ENCODE results near the gene TMPRSS6.

The TMPRSS6 gene

DNA sequence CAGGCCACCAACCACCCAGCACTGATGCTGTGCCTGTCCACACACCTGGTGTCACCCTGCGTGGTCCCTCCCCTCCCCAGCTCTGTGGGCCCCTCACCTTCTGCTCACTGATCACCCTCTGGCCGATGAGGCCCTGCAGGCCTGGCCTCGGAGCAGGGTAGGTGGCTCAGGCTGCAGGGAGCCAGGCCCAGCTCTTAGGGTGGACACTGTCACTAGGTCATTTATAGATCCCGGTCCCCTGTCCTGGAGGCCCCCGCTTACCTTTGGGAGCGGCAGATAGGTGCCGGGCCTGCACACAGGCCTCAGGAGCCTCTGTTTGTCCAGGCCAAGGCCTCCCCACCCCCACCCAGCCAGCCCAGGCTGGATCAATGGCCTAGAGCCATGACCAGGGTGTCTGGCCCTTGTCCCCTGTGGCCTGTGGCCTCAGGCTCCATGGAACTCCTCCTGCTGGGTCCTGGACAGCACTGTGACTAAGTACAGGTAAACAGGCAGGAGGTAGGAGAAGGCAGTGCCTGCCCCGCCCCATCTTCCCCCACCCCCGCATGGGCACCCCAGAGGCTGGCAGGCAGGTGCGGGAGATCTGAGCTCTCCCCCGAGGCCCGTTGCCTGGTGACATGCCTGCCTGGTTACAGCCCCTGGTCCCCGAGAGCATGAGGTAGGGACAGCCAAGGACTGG, at the start of gene TMPRSS6:
TSS of gene TMPRSS6 (minus strand) at position 472 of the 676 bp plus-strand sequence. CDS start 6,296 bp downstream, outside the sequence.
- H3K27me3 ChIP-seq (ENCODE audit: control insufficient read depth, insufficient read depth, low read length): no peaks in the 10 kb centered on the region
- no peaks in the 10 kb centered on the region for H3K36me3 ChIP-seq (ENCODE audit: control insufficient read depth, low read depth, low read length)
- H3K9ac ChIP-seq (ENCODE audit: low read length): no peak within 1 kb of the TSS
- H3K9me3 ChIP-seq (ENCODE audit: control insufficient read depth, low read depth, low read length): no peaks in the 10 kb centered on the region
- no peak within 1 kb of the TSS for H3K4me3 ChIP-seq (ENCODE audit: low read length)
- no peaks in the 10 kb centered on the region for H3K4me1 ChIP-seq (ENCODE audit: control insufficient read depth, low read depth, low read length)
- no peak within 1 kb of the TSS for H3K27ac ChIP-seq (ENCODE audit: low read length)

DNA sequence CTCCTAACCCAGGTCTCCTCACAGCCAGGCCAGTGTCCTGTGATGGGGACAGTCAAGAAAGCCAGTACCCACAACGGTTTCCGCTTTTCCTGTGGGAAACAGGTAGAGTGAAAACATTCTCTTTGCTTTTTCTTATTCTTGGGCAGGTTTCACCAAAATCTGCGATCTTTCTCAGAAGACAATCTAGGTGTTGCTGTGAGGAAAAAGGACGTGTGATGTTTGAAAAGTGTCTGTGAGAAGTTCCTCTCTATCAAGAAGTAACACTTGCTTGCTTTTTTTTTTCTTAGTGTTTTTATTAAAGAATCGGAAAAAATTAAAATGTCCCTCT, 49.4 kb upstream of the TMPRSS6 start:
- Histone ChIP-seq H3K9me3 (ENCODE audit: control insufficient read depth, low read depth, low read length) (no peaks in the 10 kb centered on the region), H3K27me3 (ENCODE audit: control insufficient read depth, insufficient read depth, low read length) (no peaks in the 10 kb centered on the region), H3K4me3 (ENCODE audit: low read length) (no peak overlapping the region), H3K27ac (ENCODE audit: low read length) (no peak overlapping the region), H3K4me1 (ENCODE audit: control insufficient read depth, low read depth, low read length) (no peaks in the 10 kb centered on the region), H3K36me3 (ENCODE audit: control insufficient read depth, low read depth, low read length) (no peaks in the 10 kb centered on the region), H3K9ac (ENCODE audit: low read length) (no peak overlapping the region)

DNA sequence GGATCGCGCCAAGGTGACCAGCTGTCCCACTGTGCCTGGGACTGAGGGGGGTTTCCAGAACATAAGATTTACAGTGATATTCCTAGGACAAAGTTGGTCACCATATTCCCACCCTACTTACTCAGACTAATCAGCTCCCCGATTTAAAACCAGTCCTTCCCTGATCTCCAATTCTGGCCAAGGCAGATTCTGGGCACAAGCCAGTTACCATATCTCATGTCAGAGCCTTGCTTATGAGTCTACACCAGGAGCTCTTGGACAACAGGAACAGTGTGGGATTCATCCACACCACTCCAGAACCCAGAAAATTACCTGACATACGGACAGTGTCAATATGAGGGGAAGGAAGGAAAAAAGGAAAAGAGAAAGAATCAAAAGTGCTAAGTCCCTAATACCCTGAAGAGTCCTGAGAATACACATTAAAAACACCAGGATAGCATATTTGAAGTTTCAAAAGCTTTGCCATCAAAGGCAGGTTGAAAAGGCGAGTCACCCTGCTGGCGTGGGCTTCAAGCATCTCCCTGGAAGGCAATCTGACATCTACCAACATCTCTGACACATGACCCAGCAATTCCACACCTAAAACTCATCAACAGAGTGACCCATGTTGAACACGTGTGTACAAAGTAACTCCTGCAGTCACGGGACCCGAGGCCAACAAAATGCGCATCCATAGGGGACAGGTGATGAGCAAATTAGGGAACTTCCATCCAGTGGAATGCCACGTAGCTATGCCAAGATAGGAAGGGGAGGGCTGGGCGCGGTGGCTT, 48.2 kb upstream of the TMPRSS6 start:
- Histone ChIP-seq H3K9ac (ENCODE audit: low read length) (no peak overlapping the region), H3K4me3 (ENCODE audit: low read length) (no peak overlapping the region), H3K27ac (ENCODE audit: low read length) (no peak overlapping the region), H3K4me1 (ENCODE audit: control insufficient read depth, low read depth, low read length) (no peaks in the 10 kb centered on the region), H3K36me3 (ENCODE audit: control insufficient read depth, low read depth, low read length) (no peaks in the 10 kb centered on the region), H3K9me3 (ENCODE audit: control insufficient read depth, low read depth, low read length) (no peaks in the 10 kb centered on the region), H3K27me3 (ENCODE audit: control insufficient read depth, insufficient read depth, low read length) (no peaks in the 10 kb centered on the region)

DNA sequence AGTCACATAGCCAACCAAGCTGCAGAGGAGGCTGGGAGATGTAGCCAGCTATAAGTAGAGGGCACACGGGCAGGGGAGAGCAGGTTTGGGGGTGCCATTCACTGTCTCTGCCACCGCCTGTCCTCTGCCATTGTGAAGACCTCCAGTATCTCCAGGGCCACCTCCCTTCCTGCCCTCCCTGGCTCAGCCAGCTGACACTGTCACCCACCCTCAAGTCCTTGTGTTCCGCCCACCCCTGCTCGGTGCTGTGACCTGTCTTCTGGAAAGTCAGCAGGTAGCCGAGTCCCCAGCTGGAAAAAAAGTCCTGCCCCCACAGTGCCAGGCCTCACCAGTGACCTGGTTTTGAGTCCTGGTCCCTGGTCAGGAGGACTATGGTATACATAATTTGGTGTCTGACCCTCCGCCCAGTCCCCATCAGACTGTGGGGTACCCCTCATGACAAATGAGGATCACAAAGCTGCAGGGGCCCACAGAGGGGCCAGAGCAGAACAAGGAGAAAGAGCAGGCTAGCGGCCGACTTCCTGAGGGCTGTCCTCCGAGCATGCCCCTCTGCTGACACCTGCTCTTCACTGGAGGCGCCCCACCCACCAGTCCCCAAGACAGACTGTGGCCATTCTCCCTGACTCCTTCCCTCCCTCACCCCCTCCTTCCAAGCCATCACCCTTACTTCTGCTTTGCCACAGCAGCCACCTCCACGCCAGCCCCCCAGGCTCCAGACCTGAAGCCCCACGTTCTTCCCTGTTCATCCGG, 47.3 kb upstream of the TMPRSS6 start:
- Histone ChIP-seq H3K27ac (ENCODE audit: low read length) (no peak overlapping the region), H3K27me3 (ENCODE audit: control insufficient read depth, insufficient read depth, low read length) (no peaks in the 10 kb centered on the region), H3K4me3 (ENCODE audit: low read length) (no peak overlapping the region), H3K36me3 (ENCODE audit: control insufficient read depth, low read depth, low read length) (no peaks in the 10 kb centered on the region), H3K9ac (ENCODE audit: low read length) (no peak overlapping the region), H3K9me3 (ENCODE audit: control insufficient read depth, low read depth, low read length) (no peaks in the 10 kb centered on the region), H3K4me1 (ENCODE audit: control insufficient read depth, low read depth, low read length) (no peaks in the 10 kb centered on the region)

DNA sequence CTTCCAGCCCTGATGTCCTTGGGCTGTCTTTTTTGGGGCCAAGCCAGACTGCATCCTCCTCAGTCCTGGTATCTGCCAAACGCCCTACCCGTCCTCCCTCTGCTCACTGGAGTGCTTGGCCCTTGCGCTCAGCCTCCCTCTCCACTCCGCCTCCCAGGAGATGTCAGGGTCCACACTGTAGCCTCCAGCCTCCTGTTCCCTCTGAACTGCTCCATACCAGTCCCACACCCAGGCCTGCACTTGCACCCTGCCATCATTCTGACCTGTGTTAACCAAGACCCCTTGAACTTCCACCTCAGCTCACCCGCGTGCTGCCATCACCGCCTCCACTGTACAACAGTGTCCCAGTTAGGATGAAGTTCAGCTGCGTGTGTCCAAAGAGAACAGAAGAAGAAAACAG, 46.5 kb upstream of the TMPRSS6 start:
- H3K4me1 ChIP-seq (ENCODE audit: control insufficient read depth, low read depth, low read length): no peaks in the 10 kb centered on the region
- no peaks in the 10 kb centered on the region for H3K9me3 ChIP-seq (ENCODE audit: control insufficient read depth, low read depth, low read length)
- H3K4me3 ChIP-seq (ENCODE audit: low read length): no peak overlapping the region
- H3K36me3 ChIP-seq (ENCODE audit: control insufficient read depth, low read depth, low read length): no peaks in the 10 kb centered on the region
- H3K9ac ChIP-seq (ENCODE audit: low read length): no peak overlapping the region
- no peaks in the 10 kb centered on the region for H3K27me3 ChIP-seq (ENCODE audit: control insufficient read depth, insufficient read depth, low read length)
- no peak overlapping the region for H3K27ac ChIP-seq (ENCODE audit: low read length)

DNA sequence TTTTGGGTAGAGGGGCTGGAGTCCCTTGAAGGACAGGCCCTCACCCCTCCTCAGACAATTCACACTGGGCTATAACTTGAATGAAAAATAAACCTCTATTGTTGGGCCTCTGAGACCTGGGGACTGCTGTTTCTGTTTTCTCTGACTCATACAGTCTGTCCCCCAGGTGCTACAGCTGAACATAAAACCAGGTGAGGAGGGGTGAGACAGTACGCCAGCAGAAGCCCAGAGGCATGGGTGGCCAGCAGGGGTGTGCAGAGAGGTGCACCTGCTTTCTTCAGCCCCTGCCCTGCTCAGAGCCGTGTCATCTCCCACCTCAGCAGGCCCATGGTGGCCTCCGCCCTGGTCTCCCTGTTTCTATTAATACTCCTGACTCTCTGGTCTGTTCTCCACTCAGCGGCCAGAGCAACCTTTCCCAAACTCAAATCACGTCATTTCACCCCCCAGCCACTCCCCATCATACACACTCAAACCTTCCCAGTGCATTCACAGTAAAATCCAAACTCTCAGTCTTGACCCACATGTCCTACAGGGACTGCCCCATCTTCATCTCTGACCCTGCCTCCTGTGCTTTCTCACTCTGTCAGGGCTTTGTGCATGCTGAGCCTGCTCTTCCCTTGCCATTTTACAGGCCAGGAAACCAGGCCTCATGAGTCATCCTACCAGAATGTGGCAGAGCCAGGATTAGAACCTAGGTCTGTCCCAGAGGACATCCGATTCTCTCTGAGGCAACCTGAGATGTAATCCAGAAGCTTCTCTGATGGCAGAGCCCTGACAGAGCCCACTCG, 45.6 kb upstream of the TMPRSS6 start:
- no peak overlapping the region for H3K4me3 ChIP-seq (ENCODE audit: low read length)
- no peaks in the 10 kb centered on the region for H3K36me3 ChIP-seq (ENCODE audit: control insufficient read depth, low read depth, low read length)
- no peaks in the 10 kb centered on the region for H3K27me3 ChIP-seq (ENCODE audit: control insufficient read depth, insufficient read depth, low read length)
- no peaks in the 10 kb centered on the region for H3K9me3 ChIP-seq (ENCODE audit: control insufficient read depth, low read depth, low read length)
- H3K4me1 ChIP-seq (ENCODE audit: control insufficient read depth, low read depth, low read length): no peaks in the 10 kb centered on the region
- H3K27ac ChIP-seq (ENCODE audit: low read length): no peak overlapping the region
- H3K9ac ChIP-seq (ENCODE audit: low read length): no peak overlapping the region

DNA sequence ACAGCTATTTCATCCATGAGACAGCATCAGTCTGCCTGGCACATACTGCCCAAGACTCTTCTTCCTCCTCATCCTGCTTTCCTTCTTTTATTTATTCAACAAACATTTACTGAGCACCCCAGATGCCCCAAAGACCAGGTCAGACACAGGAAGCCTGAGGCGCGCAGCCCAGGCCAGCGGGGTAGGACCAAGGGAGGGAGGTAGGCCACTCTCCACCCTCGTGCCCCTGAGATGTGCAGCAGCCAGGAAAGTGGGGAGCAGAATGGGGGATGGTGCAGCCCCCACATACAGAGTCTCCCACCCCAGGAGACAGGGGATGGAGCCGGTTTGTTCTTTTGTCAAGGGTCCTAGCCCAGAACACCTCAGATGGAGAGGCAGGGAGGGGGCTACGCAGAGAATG, 44.4 kb upstream of the TMPRSS6 start:
- H3K4me1 ChIP-seq (ENCODE audit: control insufficient read depth, low read depth, low read length): no peaks in the 10 kb centered on the region
- H3K27ac ChIP-seq (ENCODE audit: low read length): no peak overlapping the region
- no peaks in the 10 kb centered on the region for H3K27me3 ChIP-seq (ENCODE audit: control insufficient read depth, insufficient read depth, low read length)
- H3K9me3 ChIP-seq (ENCODE audit: control insufficient read depth, low read depth, low read length): no peaks in the 10 kb centered on the region
- H3K9ac ChIP-seq (ENCODE audit: low read length): no peak overlapping the region
- H3K36me3 ChIP-seq (ENCODE audit: control insufficient read depth, low read depth, low read length): no peaks in the 10 kb centered on the region
- H3K4me3 ChIP-seq (ENCODE audit: low read length): no peak overlapping the region

DNA sequence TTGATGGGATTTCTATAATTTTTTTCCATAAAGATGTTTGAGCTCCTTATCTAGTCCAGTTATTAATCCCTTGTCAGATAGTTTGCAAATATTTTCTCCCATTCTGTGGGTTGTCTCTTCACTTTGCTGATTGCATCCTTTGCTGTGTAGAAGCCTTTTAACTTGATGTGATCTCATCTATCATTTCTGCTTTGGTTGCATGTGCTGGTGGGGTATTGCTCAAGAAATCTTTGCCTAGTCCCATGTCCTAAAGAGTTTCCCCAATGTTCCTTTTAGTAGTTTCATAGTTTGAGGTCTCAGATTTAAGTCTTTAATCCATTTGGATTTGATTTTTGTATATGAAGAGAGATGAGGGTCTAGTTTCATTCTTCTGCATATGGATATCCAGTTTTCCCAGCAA, 41.9 kb upstream of the TMPRSS6 start:
- Histone ChIP-seq H3K36me3 (ENCODE audit: control insufficient read depth, low read depth, low read length) (no peaks in the 10 kb centered on the region), H3K27ac (ENCODE audit: low read length) (no peak overlapping the region), H3K4me1 (ENCODE audit: control insufficient read depth, low read depth, low read length) (no peaks in the 10 kb centered on the region), H3K4me3 (ENCODE audit: low read length) (no peak overlapping the region), H3K27me3 (ENCODE audit: control insufficient read depth, insufficient read depth, low read length) (no peaks in the 10 kb centered on the region), H3K9ac (ENCODE audit: low read length) (no peak overlapping the region), H3K9me3 (ENCODE audit: control insufficient read depth, low read depth, low read length) (no peaks in the 10 kb centered on the region)

DNA sequence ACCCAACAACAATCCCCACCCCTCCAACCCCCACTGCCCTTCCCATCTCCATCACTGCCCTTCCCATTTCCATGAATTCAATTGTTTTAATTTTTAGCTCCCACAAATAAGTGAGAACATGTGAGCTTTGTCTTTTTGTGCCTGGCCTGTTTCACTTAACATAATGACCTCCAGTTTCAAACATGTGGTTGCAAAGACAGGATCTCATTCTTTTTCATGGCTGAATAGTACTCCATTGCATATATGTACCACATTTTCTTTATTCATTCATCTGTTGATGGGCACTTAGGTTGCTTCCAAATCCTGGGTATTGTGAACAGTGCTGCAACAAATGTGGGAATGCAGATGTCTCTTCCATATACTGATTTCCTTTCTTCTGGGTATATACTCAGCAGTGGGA, 41.2 kb upstream of the TMPRSS6 start:
- H3K4me1 ChIP-seq (ENCODE audit: control insufficient read depth, low read depth, low read length): no peaks in the 10 kb centered on the region

DNA sequence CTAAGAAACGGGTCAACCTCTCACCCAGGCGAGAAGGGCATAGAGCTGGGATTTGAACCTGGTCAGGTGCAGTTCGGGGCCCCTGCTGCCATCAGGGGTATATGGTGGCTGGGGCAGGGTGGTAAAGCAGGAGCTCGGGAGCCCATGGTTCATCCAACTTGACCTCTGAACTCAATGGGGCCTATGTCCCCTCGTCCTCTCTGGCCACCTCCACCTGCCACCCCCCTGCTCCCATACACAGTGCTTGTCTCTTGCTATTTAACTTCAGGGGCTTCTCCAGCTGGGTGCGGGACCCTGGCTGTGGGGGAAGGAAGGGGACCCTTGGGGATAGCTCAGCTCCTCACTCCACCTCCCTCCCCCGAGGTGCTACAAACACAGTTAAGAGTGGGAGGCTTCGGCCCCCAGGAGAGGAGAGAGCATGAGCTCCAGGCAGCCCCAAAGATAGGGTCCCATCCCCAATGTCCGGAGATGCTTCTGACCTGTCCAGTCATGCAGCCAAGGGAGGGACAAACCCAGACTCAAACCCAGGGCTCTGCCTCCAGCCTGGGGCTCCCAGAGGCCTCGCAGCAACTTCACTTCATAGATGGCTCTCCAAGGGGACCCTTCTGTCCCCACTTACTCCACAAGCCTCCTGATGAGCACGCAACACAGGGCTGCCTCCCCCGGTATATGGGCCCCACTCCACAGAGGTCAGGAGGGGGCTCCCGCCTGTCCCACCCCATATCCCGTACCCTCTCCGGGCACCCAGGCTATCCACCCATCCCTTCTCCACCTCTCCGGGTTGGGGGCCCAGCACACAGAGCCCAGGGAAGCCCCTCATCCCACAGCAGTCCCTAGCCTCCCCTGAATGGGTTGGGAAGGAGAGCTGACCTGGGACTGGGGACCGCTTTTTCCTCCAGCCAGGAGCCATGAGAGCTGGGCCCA, 39.5 kb upstream of the TMPRSS6 start:
- H3K36me3 ChIP-seq (ENCODE audit: control insufficient read depth, low read depth, low read length): no peaks in the 10 kb centered on the region
- H3K4me1 ChIP-seq (ENCODE audit: control insufficient read depth, low read depth, low read length): no peaks in the 10 kb centered on the region
- no peak overlapping the region for H3K4me3 ChIP-seq (ENCODE audit: low read length)
- no peak overlapping the region for H3K27ac ChIP-seq (ENCODE audit: low read length)
- H3K9me3 ChIP-seq (ENCODE audit: control insufficient read depth, low read depth, low read length): no peaks in the 10 kb centered on the region
- no peaks in the 10 kb centered on the region for H3K27me3 ChIP-seq (ENCODE audit: control insufficient read depth, insufficient read depth, low read length)
- no peak overlapping the region for H3K9ac ChIP-seq (ENCODE audit: low read length)

More for the DNA sequence above, 41.2 kb upstream of the TMPRSS6 start:
- H3K9me3 ChIP-seq (ENCODE audit: control insufficient read depth, low read depth, low read length): no peaks in the 10 kb centered on the region
- H3K9ac ChIP-seq (ENCODE audit: low read length): no peak overlapping the region
- no peaks in the 10 kb centered on the region for H3K27me3 ChIP-seq (ENCODE audit: control insufficient read depth, insufficient read depth, low read length)
- H3K27ac ChIP-seq (ENCODE audit: low read length): no peak overlapping the region
- H3K4me3 ChIP-seq (ENCODE audit: low read length): no peak overlapping the region
- no peaks in the 10 kb centered on the region for H3K36me3 ChIP-seq (ENCODE audit: control insufficient read depth, low read depth, low read length)

Data from iPS-18a (cell line).